ENCODE data around the gene EMX2.
A peak's percentile ranks its signal among the peaks of the same experiment; 100 is the strongest.
"Not testable (repeated sequence)": the region's sequence is repeated elsewhere in the genome, so short reads cannot be mapped to it uniquely, and the experiment has no call there.

EMX2 gene

DNA sequence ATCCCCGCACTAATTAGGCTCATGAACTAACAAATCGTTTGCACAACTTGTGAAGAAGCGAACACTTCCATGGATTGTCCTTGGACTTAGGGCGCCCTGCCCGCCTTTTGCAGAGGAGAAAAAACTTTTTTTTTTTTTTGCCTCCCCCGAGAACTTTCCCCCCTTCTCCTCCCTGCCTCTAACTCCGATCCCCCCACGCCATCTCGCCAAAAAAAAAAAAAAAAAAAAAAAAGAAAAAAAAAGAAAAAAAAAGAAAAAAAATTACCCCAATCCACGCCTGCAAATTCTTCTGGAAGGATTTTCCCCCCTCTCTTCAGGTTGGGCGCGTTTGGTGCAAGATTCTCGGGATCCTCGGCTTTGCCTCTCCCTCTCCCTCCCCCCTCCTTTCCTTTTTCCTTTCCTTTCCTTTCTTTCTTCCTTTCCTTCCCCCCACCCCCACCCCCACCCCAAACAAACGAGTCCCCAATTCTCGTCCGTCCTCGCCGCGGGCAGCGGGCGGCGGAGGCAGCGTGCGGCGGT is at the start of gene EMX2:
EMX2 (plus strand) TSS at position 41 of the 519 bp plus-strand sequence. CDS start 522 bp downstream, outside the sequence.
- DNase-seq, result no peak

GRCh38 chr10:117496031-117496430 is 46.5 kb upstream of the EMX2 start:
- no peak for DNase-seq

DNA sequence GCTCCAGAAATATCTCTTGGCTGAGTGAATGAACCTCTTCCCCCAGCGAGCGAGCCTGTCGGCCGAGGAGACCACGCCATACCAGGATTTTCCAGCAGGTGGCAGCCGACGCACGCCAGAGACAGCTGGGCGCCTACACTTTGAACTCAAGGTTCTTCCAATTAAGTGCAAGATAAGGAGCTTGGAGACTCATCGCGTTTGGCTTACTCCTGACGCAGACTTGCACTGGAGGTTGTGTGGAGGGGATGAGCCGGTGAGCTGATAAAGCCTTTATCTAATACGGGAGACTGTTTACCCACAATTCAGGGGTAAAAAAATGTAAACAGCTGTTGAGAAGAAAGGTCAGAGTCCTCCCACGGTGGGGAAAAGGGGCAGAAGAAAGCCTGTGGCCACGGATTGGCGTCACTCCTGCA is 45.9 kb upstream of the EMX2 start:
- peak; percentile 68 for DNase-seq

DNA sequence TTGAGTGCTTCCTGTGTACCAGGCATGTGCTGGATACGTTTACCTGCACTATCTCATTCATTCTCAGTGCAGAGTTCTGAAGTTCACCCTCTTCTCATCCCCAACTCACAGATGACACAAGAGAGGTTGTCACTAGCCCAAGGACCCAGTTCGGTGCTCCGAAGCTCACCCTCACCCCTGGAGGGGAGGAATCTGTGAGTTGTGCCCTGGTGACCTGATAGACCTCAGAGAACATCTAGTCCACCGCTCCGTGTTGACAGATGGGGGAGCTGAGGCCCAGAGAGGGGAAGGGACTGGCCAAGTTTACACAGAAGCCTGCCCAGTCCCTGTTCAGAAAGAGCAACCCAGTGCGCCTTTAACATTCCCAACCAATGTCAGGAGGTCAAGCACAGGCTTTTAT is 44.8 kb upstream of the EMX2 start:
- no peak for DNase-seq

DNA sequence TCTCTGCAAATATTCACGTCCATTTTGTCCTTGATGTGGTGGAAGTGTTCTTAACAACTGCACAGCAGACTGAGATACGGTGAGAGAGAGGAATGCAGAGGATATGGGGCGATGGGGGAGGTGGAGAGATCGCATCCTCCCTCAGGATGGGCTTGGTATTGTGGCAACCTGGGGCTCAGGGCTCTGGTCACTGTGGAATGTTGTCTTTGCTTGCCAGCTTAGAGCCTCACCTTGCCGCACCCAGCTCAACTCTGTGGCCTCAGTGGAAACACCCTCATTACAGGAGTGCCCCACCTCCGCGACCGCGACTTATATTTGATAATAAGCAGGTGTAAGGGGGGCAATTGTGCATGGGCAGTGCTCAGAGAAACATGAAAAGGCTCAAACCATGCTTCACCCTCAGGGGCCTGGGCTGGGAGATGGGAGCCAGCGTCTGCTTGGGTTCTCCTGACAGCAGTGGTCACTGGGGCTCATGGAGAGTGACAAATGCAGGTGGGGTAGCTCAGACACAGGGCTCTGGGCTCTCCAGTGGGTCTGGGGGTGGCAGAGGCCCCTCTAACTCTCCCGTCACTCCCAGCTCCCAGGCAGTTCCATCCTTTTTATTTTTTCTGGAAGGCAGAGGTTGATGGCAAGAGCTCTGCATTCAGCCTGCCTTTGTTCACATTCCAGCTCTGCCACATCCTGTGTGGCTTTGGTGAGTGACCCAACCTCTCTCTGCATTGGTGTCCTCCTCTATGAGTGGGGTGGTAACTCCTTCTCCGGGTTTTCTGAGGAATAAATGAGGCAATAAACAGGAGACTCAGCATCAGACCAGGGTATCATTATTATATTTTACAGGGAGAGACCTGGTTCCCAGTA is 43.1 kb upstream of the EMX2 start:
- no peak for DNase-seq

GRCh38 chr10:117500456-117500855 is 42.1 kb upstream of the EMX2 start:
- no peak for DNase-seq

DNA sequence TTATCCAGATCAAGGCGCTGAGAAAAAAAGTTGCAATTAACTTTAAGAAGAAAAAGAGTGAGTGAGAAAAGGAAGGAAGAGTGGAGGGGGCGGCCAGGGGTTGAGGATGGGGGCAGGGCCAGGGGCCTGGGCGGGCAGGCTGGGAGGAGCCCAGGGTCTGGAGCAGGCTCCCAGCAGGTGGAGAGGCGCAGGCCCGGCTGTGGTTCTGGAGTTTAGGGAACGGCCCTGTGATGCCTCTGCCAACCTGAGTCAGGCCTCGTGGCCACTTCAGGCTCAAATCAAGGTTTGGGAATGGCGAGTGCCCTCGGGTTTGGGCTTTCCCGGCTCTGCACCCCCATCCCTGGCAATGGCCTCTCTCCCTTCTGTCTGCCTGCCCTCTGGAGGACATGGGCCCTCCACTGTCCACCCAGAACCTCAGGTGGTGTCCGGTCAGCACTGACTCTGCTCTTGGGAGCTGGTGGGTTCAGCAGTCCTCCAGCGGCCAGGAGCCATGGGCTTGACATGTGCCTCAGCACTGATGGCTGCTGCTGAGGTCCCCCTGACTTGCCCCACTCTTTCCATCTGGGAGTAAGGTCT is 41.0 kb upstream of the EMX2 start:
- no peak for DNase-seq

GRCh38 chr10:117502421-117503243 is 39.9 kb upstream of the EMX2 start:
- no peak for DNase-seq

GRCh38 chr10:117503244-117504205 is 39.0 kb upstream of the EMX2 start:
- peak; percentile 46 for DNase-seq

GRCh38 chr10:117504562-117504961 is 38.0 kb upstream of the EMX2 start:
- DNase-seq, result no peak

DNA sequence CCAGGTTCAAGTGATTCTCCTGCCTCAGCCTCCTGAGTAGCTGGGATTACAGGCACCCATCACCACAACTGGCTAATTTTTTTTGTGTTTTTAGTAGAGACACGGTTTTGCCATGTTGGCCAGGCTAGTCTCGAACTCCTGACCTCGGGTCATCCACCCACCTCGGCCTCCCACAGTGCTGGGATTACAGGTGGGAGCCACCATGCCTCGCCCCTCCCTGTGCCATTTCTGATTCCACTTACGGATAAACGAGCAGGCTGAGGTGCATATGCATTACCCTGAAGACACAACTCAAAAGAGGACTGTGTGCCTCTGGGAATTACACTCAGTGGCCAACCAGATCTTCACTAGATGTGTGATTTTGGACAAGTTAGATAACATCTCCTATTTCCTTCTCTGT is 35.5 kb upstream of the EMX2 start:
- DNase-seq, result not testable (repeated sequence)

- DNase-seq, result no peak
These were observed 33.0 kb upstream of the EMX2 start for GRCh38 chr10:117509573-117509972.

DNA sequence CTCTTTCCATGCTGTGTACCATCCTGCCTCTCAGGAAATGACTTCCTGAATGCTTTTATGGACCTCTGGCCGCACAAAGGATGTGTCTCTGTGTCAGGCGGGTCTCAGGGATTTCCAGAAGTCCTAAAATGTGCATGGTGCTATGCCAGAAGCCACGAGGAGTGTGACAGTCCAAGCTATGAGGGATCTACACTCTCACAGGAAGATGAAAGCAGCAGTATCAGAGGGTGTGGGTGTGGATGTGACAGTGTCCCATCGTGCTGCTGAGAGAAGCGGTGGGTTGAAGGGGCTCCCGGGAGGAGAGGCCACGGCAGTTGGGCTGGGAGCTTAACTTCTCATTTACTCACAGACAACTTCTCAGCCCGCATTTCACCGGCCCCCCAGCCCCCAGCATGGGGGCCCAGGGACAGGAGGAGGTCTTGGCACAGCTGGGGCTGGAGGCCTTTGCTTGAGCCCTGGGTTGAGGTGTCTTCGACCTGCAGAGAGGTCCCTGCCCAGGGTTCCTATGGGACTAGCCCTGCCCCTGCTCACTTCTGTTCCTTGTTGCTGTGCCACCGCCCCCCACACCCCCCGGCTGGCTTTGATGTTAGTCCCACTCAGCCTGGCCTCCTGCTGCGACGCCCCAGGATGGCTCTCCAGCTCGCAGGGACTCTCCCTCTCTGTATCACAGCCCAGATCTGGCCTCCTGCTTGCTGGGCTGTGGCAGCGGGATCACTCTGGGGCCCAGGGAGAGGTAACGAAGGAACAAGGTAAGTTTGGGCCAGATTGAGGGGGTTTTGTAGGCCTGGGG is 30.8 kb upstream of the EMX2 start:
- no peak for DNase-seq

GRCh38 chr10:117514971-117515370 is 27.6 kb upstream of the EMX2 start:
- no peak for DNase-seq

- no peak for DNase-seq
These were observed 25.9 kb upstream of the EMX2 start for GRCh38 chr10:117516681-117517080.

DNA sequence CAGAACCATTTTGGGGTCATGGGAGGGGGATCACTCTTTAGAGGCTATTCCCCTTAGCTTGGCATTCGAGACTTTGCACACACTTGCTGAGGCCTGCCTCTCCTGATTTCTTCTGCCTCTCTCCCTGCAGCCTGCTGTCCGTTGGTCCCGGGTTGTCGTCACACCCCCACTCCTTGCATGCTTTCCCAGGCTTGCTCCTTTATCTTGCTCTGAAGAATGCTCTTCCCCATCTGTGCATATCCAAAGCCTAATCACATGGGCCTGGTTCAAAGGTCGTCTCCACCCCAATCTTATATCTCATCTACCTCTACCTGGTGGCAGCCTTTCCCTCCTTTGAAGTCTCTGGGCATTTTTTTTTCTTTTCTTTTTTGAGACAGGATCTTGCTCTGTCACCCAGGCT is 24.3 kb upstream of the EMX2 start:
- no peak for DNase-seq

DNA sequence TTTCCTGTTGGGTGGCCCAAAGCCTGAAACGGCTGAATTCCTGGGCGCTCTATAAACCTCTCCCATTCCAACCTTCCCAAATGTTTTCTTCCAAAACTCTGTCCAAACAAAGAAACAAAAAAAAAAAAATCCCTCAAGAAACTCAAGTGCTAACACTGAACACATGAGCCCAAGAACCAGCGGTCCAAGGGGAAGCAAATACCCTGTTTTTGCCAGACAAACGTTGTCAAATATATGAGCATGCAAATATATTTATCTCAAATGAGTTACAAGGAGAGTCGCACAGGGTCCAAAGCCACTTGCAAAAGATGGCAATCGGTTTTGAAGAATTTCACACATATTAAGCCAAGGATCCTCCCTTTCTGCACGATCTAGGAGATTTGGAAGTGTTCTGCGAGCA is 23.3 kb upstream of the EMX2 start:
- no peak for DNase-seq

DNA sequence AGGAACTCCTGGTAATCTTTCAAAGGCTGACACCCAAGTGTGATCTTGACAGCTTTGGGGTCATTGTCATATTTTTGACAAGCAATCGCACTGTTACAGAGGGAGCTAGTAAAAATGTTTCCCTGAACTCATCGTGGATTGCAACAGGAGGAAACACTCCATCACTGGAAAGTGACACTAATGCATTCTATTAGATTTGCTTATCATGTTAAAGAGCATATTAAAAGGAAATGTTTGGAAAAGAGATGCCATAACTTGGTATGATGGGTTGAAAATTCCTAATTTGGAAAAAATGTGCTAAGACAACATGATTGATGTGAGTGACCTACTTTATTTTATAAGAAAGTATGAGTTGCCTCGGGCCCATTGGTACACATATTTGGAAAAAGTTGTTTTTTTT is 22.7 kb upstream of the EMX2 start:
- DNase-seq, result no peak

GRCh38 chr10:117530791-117531190 is 11.8 kb upstream of the EMX2 start:
- DNase-seq, result no peak

GRCh38 chr10:117531371-117532002 is 11.1 kb upstream of the EMX2 start:
- DNase-seq, result no peak

- DNase-seq, result no peak
These were observed 10.6 kb upstream of the EMX2 start for GRCh38 chr10:117532003-117532385.

Data from RPMI8226 (cell line).